Right ventricle myocardium superior (tissue), 1 donor: ENCODE results near the gene PCDH9. TPM values are rescaled to one million over a fixed set of nuclear protein-coding genes. Genes with fewer than 3 reads are reported as not detected.
A peak's percentile ranks its signal among the peaks of the same experiment; 100 is the strongest.

Experiments
- ATAC-seq: fragments of 200-7000 bp; cut with Tn5 transposase; one replicate; pipeline ENCODE4 v1.9.1; 2020; ENCODE audit warnings: mild to moderate bottlenecking; ENCODE audit not compliant: poor library complexity
- DNase-seq: peaks from one replicate; pipeline ENCODE4 v3.0.0-alpha.2; 2020
- intact Hi-C: fragments of 100-400 bp; cut with DNase I; formaldehyde crosslinking; loops from one replicate; pipeline ENCODE4 v1.11.2; 2022
- total RNA-seq: library from RNA; stranded (reverse); fragmentation: NEBNext Ultra II Directional; extraction: Animal tissue kit (Norgen Biotek cat#: 25700); gene quantifications from one replicate; pipeline ENCODE4 v1.2.1, GENCODE V29; 2021
- donor health status: DM: no; HTN: yes; CAD: no; lungs with severe emphysema.

PCDH9 gene
- total RNA-seq, 1 donor from 2014 or later: 10.0 TPM

DNA sequence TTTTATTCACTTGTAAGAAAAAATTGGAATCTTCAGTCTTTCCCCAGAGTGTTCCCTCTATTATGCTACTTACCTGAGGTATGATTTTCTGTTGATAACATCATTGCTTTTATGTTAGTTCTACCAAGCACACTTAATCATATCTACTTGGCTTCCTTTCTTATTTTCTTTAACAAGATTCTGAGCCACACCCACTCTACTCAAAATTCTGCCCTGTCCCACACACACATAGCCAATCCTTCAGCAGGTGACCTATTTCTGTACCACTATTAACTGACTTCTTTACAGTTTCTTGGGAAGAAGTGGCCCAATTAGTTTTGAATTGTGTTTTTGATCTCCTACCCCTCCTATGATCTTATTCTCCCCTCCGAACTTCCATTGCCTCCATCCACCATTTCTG lies 215.7 kb downstream of the PCDH9 start:
- no peak for ATAC-seq
- intact Hi-C loops: no loop called here
- DNase-seq: no peak

DNA sequence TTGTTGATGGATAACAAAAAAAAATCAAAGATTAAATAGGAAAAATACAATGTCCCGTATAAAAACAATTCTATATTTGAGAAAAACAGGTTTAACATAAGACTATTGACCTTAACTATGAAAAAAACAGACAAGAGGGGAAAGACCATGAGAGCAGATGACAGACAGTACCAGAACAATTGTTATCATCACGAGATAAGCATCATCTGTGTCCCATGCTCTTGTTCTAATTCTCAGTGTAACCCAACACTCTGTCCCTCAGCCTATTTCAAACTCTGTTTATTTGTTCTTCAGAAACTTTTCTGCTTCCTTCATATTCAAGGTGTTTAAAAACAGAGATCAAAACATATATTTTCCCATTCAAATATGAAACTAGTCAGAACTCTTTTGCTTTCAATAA lies 216.4 kb downstream of the PCDH9 start:
- DNase-seq (no peak), ATAC-seq (no peak)
- intact Hi-C loops: no loop called here

DNA sequence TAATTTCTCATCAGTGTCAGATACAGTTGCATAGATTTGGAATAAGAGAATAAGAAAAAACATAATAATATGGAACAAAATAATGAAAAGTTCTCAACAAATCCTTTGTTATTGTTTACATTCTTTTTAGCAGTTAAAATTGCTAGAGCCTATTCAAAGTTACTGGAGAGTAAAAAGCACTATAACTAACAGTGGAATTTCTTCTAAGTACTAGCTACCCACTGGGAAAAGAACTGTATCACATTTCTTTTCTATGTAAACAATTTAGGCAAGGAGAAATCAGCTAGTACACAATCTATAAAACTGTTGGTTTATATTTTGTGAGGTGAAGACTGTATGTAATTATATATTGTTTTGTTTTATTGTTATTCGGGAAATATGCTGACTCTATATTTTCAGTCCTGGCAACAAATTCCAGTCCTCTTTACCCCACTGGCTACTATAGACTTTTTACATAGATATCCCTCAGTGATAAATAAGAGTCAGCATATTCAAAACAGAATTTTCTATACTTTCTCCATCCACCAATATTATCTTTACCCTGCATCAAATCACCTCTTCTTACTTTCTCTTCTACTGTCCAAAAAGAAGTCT lies 222.0 kb downstream of the PCDH9 start:
- intact Hi-C loops: no loop called here
- DNase-seq: no peak
- ATAC-seq: no peak

DNA sequence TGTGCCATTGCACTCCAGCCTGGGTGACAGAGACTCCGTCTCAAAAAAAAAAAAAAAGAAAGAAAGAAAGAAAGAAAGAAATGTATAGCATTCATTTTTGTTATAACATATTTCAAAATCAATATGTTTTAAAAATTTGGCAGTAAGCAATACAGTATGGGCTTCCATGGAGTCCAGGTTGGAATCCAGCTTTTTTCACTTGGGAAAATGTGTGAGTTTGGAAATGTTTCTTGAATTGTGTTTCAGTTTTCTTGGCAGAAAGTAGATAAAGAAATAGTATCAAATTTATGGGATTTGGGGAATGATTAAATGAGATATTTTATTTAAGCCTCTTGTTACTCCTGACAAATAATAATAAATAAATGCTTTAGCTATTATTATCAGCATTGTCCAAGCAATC lies 225.6 kb downstream of the PCDH9 start:
- ATAC-seq (no peak), DNase-seq (no peak)
- intact Hi-C loops: no loop called here

DNA sequence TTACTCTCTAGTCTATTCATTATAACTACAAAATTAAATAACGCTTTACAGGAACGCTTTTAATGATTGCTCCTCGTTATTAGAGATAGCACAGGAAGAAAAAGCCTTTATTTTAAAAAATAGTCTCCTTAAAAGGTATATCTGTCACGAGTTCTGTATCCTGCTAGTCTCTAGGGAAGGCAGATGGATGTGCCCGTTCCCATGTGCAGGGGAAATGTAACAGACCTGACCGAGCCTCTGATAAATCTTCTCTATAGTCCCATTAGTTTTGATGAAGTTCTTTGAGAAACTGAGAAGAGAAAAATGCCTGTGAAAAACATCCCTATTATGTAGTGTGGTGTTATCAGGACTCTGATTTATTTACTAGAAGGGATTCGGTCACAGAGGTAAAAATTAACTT lies 226.4 kb downstream of the PCDH9 start:
- no peak for DNase-seq
- intact Hi-C loops: no loop called here
- no peak for ATAC-seq

DNA sequence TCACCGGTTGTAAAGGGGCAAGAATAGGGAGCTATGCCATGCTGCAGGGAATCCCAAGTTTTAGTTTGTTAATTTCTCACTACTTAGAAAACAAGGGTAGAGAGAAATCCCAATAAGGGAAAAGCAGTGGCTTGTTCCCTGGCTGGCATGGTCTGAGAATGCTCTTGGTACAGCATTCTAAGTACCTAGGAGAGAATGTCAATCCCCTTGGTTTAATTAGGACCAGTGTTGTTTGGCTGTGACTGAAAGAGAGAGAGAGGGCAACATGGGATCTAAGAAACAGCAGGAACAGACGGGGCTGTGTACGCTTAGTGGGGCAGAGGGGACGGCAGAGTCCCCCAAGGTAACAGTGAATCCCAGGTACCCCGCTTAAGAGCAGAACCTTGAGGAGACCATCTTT lies 228.8 kb downstream of the PCDH9 start:
- DNase-seq: no peak
- no peak for ATAC-seq
- intact Hi-C loops: no loop called here

DNA sequence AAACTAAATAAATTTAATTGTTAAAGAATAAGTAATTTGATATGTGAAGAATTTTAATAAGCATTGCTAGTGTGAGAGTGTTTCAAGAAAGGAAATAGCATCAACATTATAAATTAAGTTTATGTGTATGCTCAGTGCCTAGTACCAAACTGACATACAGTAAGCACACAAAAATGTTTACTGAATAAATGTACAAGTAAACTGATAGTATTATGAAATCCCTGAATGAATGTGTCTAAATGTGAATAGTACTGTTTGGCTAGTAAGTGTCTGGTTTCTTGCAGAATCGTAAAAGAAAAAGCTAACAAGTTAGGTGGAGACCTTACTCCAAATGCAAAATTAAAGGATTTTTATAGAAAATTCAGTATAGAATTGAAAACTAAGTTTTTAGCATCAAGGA lies 233.6 kb downstream of the PCDH9 start:
- DNase-seq: no peak
- intact Hi-C loops: no loop called here
- no peak for ATAC-seq

DNA sequence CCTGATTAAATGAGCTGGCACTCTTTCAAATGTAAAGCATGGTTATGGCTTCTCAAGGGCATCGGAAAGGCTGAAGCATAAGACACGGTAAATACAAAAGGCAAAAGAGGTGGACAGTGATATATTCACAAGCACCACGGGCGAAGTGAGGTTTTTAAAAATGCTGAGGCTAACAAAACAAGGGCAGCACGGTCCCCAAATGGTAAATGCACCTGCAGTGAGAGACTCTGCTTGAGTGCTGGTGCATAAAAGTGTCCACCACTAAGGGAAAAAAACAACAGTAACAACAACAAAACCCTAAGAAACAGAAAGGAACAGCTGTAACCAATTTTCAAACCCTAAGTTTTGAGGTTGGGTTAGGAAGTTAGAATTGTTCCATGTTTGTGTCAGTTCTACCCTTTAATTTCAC lies 234.9 kb downstream of the PCDH9 start:
- DNase-seq (no peak), ATAC-seq (peak; percentile 42)
- intact Hi-C loops: no loop called here

DNA sequence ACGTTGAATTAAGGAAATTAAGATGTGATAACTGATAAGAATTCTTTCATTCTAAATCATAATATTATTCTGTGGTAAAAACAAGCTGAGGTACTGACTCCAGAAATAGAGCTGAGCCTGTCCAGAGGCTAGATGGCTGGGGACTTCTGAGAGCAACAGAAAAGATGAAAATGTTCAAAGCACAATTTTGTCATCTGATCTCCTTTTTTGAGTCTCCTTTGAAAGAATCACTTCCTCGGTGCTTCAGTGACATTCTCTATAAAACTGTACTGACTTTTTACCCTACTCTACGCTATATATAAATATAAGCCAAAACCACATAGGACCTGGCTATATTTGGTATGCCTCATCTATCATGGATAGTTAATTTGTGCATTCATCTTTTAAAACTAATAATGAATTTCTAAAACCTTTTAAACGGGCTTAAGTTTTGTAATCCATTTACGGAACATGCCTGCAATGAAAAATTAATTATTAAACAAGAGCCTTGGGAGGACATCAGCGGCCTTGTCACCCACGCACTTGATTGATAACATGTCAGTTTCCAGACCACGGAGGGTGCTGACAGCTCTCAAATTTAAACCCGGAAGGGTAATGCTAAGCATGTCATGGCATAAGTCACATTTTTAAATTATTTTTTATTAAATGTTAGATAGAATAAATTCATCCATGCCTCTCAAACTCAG lies 235.5 kb downstream of the PCDH9 start:
- DNase-seq (no peak), ATAC-seq (peak; percentile 66)
- intact Hi-C loops: no loop called here

DNA sequence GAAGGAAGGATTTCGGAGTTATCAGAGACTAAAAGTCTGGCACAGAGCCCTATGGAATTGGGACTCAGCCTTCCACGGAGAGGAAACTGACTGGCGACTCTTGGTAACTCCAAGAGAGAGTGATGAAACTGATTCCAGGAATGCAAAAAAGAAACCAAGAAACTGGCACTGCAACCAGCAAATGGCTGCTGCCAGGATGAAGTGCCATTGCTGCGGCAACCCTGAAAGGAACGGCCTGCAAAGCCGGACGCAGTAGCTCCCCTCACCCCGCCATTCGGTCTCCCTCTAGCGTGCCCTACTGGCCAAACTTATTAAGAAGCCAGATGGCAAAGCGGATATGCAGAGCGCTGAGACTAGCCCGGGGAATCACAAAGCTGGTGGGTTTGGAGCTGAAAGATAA lies 236.0 kb downstream of the PCDH9 start:
- ATAC-seq (peak; percentile 98), DNase-seq (peak; percentile 62)
- intact Hi-C loops: no loop called here

DNA sequence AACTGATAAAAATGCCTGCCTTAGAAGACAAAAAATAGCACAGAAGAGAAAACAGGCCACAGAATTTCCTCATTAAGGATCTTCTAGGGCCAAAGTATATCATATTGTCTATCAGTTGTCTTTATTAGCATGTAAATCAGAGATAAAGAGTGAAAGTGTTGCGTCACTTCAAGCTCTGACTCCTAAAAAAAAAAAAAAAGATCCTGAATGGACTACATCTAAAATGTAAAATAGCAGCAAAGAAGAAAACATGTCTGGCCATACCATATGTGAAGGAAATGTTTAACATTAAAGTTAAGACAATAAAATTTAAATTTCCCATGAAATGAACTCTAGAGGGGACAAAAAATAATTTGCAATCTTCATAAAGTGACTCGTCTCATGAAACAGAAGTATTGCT lies 237.4 kb downstream of the PCDH9 start:
- ATAC-seq: no peak
- DNase-seq: no peak
- intact Hi-C loops: no loop called here

DNA sequence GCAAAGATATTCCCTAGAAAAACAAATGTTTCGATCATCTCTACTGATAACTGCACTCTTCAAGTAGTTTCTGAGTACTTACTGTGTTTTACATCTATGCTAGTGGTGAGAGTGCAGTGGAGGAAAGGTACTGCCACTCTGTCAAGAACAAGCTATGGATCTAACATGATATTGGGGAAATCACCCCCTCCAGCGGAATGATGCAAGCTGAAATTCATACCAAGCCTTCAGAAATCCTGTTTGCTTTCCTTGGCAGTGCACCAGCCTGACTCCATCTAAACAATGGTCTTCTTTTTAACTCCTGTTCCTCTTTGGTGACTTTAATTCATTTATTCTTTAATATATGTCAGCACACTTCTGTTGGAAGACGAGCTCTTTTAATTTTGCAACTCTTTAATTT lies 238.0 kb downstream of the PCDH9 start:
- no peak for ATAC-seq
- no peak for DNase-seq
- intact Hi-C loops: no loop called here

DNA sequence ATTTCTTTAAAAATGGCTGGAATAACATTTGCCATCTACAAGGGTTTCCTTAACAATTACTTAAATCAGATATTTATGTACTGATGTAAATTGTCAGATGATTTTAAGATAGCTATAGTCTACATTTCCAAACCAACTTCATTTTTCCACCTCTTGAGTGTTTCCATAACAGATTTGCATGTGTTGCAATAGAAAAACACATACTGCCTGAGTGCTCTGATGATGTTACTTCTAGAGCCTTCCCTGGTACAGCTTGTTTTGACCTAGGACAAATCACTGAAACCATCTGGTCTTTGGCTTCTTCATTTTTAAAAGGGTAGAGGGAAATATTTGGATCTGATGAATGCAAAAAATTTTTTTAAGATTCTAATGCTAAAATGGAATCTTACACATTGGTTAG lies 245.9 kb downstream of the PCDH9 start:
- ATAC-seq (no peak), DNase-seq (no peak)
- intact Hi-C loops: no loop called here

DNA sequence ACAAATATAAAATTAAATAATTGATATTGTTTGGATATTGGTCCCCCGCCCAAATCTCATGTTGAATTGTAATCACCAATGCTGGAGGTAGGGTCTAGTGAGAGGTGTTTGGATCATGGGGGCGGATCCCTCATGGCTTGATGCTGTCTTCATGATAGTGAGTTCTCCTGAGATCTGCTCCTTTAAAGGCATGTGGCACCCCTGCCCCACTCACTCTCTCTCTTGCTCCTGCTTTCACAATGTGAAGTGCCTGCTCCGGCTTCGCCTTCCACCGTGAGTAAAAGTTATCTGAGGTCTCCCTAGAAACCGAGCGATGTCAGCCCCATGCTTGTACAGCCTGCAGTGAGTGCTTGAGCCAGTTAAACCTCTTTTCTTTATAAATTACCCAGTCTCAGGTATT lies 248.2 kb downstream of the PCDH9 start:
- no peak for ATAC-seq

DNA sequence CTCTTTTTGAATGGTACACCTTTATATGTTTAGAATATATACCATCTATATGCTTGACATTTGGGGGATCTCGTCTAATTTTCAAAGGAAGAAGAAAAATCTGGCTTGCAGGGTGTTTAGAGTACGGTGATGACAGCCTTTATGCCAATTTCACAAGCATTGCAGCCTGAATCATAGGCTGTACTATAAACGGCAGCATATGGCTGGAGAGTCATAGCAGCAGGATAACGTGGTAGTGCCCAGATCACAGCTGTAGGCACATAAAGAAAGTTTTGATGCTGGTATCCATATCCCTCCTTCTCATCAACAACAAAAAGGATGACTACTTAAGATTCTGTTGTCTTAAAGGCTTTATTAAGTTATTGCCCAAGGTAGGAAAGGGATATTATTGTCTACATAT lies 253.0 kb downstream of the PCDH9 start:
- intact Hi-C loops: no loop called here
- no peak for ATAC-seq
- no peak for DNase-seq

More for the DNA sequence above, 248.2 kb downstream of the PCDH9 start:
- intact Hi-C loops: no loop called here
- DNase-seq: no peak

DNA sequence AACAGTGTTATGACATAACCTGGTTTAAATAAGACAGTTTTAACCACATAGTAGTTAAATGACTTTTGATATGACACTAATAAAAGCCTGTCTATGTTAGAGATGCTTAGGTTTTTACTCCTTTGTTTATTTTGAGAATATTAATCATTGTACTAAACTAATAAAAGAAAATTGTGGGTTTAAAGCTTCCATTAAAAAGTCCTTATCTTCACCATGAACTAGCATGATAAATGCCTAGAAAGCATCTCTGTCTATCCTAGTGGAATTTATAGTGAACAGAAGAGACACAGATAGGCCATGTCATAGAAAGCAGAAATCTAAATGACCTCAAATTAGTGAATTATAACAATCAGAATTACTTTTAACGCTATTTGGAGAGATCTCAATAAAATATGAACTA lies 255.2 kb downstream of the PCDH9 start:
- intact Hi-C loops: no loop called here
- ATAC-seq (no peak), DNase-seq (no peak)

DNA sequence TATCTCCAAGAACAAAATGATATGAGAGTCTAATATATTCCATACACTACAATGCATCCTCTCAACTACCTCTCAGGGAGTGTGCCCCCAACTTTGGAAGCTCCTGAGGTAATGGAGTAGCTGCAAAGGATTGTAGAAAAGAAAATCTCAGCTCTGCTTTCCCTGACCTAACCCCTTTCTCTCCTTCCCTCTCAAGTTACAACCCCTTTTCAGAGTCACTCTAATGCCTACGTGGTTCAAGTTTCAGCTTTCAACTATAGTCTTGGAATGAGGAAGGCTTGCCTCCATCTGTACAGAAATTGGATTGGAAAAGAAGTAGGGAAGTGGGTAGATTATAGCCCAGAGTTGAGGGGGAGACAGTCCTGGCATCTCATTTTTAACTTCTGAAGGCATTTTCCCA lies 256.0 kb downstream of the PCDH9 start:
- no peak for DNase-seq
- no peak for ATAC-seq
- intact Hi-C loops: no loop called here

DNA sequence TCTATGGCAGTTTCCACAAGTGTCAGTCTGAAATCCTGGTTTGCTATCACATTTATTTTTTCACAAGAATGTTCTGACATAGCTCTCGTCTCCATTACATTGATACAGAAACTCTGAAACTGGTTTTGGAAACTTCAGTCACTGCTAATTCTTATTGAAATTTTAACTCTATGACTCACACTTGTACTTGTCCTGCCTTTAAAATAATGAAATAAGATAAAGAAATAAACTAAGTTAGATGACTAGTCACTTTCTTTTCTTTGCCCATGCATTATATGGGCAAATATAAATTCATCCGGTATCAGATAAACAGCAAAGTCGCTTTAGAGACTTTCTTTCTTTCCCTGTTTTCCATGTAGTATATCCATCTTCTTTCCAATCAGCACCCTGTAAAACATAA lies 257.5 kb downstream of the PCDH9 start:
- intact Hi-C loops: no loop called here
- no peak for ATAC-seq

DNA sequence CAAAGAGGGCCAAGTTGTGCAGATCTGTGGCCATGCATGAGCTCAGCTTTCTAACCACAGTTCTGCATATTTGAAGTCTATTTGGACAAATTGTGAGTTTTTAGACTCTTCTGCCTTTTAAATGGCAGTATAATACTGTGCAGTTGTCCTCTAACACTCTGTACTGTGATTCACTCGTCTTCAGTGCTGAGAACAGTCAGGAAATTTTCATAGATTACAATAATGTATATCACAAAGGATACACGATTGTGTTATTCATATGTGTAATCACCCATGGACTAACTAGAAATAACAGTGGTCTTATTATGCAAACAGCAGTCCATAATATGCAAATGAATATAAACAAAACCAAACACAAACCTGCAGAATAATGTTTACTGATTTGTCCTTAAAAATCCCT lies 259.1 kb downstream of the PCDH9 start:
- ATAC-seq: no peak
- intact Hi-C loops: no loop called here
- no peak for DNase-seq

More for the DNA sequence above, 257.5 kb downstream of the PCDH9 start:
- DNase-seq: no peak

DNA sequence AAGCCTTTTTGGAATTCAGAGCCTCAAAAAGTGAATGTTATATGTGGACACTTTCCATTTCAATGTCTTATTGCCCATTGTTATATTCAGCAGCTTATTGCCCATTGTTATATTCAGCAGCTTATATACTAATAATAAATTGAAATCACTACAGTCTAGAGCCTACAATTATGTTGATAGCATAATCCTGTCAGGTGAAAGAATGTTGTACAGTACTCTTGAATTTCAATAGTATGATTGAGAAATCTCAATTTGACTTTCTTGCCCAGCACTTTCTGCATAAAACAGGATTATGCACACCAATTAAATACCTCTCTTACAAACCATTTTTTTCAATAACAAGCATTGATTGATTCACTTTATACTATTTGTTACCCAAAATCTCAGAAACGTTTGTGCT lies 260.8 kb downstream of the PCDH9 start:
- ATAC-seq (no peak), DNase-seq (no peak)
- intact Hi-C loops: no loop called here
